ENCODE measurements around the gene CPNE9.

Gene CPNE9, protein sequence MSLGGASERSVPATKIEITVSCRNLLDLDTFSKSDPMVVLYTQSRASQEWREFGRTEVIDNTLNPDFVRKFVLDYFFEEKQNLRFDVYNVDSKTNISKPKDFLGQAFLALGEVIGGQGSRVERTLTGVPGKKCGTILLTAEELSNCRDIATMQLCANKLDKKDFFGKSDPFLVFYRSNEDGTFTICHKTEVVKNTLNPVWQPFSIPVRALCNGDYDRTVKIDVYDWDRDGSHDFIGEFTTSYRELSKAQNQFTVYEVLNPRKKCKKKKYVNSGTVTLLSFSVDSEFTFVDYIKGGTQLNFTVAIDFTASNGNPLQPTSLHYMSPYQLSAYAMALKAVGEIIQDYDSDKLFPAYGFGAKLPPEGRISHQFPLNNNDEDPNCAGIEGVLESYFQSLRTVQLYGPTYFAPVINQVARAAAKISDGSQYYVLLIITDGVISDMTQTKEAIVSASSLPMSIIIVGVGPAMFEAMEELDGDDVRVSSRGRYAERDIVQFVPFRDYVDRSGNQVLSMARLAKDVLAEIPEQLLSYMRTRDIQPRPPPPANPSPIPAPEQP

GRCh38 chr3:9703736-9704346, at the start of gene CPNE9:
CPNE9 (plus strand) TSS chr3:9703833; CDS start chr3:9703997, 164 bp downstream.
- no peak for DNase-seq (ENCODE audit: low read depth)

GRCh38 chr3:9659849-9660248, 43.8 kb upstream of the CPNE9 start:
- no peak for DNase-seq (ENCODE audit: low read depth)

GRCh38 chr3:9660972-9661371, 42.7 kb upstream of the CPNE9 start:
- no peak for DNase-seq (ENCODE audit: low read depth)

- no peak for DNase-seq (ENCODE audit: low read depth)
These were observed 39.4 kb upstream of the CPNE9 start for GRCh38 chr3:9664119-9664751.

DNA sequence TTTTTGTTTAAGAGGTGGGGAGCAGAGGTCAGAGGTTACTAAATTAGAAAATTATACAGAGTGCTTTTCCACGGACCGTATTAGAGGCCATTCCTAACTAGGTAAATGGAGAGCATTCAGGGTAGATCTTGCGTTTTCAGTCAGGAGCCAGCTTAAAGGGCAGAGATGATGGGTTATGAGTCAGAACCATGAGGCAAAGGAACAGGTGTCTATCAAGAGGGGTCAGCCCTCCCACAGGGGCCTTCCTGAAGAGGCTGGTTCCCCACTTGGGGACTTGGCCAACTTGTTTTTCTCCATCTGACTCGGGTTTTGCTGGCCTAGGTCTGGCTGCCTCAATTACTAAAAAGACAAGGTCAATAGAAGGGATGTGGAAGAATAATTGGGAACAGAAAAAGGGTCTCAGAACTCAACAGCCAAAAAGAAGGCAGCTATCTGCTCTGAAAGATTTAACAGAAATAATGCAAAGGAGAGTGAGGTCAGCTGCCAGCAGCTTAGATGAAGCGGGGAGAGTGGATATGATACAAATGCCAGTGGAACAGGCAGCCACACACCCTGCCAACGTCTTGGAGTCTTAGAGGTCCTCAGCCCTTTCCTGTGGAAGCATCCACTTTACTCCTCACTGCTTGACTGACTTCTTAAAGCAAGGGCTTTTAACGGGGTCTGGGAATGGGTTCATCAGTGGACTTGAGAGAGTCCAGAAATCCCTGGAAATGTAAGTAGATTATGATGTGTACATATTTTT, 36.8 kb upstream of the CPNE9 start:
- no peak for DNase-seq (ENCODE audit: low read depth)

DNA sequence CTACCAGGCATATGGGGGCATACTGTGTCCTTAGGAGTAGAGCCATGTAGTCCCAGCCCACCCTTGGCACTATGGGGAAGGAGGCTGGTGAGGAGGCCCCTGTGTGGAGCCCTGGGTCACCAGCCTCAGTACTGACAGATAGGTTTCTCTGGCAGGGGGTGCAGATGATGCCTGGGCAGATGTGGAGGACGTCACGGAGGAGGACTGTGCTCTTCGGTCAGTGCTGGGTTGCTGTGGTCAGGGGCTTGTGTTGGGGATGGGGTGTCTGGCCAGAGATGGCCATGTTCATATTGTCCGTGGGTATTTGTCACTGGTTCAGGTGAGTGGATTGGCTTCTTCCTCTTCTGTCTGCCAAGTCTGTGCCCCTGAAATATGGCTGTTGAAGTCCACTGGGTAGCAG, 34.4 kb upstream of the CPNE9 start:
- no peak for DNase-seq (ENCODE audit: low read depth)

- no peak for DNase-seq (ENCODE audit: low read depth)
These were observed 33.8 kb upstream of the CPNE9 start for GRCh38 chr3:9669720-9670432.

- no peak for DNase-seq (ENCODE audit: low read depth)
These were observed 30.6 kb upstream of the CPNE9 start for GRCh38 chr3:9673082-9673481.

DNA sequence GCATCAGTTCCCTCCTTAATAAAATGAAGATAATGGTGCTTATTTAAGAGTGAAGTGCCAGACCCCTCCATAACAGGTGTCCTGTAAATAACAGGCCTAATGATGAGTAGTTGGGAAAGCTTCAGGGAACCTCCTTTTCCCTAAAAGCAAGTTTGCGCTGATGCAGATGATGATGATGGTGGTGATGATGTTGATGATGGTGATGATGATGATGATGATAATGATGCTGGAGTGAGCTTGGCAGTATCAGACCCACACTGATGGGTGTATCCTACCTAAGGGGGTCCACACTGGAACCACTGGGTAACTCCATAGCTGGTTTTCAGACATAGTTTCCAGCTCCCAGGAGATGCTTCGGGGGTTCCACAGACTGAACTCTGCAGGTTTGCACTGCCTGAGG, 29.9 kb upstream of the CPNE9 start:
- no peak for DNase-seq (ENCODE audit: low read depth)

DNA sequence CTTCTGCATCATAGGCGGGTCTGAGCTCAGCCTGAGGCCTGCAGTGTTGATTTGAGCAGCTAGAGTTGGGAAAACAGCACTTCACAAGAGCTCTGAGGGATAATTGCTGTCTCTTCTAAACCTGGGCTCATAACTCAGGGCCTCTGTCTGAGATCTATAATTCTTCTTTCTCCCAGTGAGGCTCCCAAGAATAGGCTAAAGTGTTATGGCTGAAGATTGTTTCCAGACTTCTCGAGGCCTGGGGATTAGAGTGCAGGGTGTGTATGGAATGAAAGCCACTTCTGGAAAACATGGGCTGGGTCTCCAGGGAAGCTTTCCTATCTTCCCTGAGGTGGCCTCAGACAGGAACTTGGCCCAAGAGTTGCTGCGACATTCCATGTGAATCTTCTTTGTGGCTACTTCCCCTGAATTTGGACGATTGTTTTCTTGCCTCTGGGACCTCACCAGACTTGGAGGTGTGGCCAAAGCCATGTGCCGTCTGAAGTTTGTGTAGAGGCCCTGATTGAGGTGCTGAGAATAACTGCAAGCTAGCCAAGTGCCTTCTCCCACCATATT, 27.8 kb upstream of the CPNE9 start:
- no peak for DNase-seq (ENCODE audit: low read depth)

DNA sequence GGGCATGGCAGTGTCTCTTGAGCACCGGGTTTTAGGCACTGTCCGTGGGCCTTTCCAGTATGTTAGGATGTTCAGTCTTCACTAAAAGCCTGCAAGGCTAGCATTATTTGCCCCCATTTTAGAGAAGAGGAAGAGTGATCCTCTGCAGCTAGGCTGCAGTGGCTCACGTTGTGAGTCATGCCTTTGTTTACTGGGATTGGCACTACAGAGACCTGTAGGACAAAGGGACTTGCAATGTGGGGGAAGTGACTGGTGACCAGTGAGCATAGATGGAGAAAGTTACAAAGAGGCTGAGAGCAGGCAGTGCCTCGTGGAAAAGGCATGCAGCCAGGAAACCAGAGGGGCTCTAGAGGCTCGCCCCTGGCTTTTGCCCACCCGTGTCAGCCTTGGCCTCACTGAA, 26.8 kb upstream of the CPNE9 start:
- no peak for DNase-seq (ENCODE audit: low read depth)

DNA sequence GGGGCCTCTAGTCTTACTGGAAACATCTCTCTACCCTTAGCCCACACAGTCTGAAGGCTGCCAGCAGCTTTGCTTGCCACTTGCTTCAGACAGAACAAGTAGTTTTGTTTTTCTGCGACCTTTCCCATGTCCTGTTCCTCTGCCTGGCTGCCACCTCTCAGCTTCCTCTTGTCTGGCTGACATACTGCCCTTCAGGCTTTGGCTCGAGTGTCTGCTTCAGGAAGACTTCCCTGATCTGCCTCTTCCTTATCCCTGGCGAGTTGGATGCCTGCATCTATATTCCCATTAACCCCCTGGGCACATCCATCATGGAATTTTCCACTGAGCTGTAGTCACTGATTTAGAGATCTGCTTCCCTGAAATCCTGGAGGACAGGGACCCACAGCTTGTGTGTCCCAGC, 25.1 kb upstream of the CPNE9 start:
- DNase-seq (ENCODE audit: low read depth), result no peak

DNA sequence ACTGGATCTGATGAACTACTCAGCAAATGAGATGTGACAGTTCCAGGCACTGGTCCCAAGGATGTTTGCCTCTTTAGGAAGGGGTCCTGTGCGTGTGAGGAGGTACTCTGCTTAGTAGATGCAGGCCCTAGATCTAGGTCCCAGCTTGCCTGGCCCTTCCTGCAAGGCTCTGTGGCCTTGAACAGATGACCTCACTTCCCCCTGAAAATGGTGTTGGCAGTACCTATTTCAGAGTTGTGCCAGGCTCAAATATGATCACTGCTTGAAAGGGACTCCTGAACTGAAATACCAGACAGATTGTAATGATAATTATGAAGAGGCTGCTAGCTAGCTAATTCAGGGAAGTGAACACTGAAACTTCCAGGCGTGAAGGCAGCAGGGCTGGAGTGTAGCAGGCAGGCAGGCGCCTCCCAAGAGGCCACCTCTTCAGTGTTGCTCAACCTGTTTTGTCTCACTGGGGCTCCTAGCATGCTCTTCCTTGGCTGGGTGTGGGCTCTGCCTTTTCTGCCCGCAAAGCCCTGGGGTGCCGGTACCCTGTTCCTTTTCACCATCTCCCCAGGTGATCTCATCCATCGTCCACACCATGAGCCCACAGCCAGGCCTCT, 24.1 kb upstream of the CPNE9 start:
- no peak for DNase-seq (ENCODE audit: low read depth)

GRCh38 chr3:9681011-9681722, 22.5 kb upstream of the CPNE9 start:
- DNase-seq (ENCODE audit: low read depth), result no peak

GRCh38 chr3:9681723-9682081, 21.9 kb upstream of the CPNE9 start:
- DNase-seq (ENCODE audit: low read depth), result no peak

DNA sequence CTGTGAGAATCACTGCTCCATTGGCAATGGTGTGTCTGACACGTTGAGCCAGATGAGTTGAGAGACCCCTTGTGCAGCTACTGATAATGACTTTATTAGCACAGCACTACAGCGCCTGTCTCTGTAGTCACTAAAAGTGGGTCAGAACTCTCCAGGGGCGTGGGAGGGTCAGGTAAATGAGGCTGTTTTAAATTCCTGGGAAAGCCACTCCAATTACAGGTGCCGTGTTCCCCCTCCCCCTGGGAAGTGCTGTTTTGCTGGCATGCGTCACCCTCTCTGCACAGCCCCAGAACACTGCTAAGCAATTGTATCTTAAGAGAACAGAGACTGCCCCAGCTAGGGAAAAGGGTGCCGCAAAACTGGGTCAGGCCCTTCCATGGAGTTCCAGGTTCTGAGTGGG, 21.5 kb upstream of the CPNE9 start:
- no peak for DNase-seq (ENCODE audit: low read depth)

DNA sequence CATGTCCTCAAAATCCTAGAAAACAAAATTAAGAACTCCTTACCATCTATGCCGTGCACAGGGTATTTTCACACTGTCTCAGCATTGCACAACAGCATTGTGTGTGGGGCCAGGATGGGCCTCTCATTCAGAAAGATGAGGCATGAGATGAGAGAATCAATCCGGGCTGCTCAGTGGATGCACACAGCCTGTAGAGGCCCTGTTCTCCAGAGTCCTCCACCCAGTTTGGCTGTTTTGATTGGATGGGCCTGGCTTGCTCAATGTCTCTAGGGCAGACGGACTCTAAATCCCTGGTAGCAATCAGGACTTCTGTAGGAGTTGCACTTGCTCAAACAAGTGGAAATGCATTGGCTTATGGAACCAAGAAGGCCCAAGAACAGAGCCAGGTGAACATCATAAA, 20.2 kb upstream of the CPNE9 start:
- no peak for DNase-seq (ENCODE audit: low read depth)

DNA sequence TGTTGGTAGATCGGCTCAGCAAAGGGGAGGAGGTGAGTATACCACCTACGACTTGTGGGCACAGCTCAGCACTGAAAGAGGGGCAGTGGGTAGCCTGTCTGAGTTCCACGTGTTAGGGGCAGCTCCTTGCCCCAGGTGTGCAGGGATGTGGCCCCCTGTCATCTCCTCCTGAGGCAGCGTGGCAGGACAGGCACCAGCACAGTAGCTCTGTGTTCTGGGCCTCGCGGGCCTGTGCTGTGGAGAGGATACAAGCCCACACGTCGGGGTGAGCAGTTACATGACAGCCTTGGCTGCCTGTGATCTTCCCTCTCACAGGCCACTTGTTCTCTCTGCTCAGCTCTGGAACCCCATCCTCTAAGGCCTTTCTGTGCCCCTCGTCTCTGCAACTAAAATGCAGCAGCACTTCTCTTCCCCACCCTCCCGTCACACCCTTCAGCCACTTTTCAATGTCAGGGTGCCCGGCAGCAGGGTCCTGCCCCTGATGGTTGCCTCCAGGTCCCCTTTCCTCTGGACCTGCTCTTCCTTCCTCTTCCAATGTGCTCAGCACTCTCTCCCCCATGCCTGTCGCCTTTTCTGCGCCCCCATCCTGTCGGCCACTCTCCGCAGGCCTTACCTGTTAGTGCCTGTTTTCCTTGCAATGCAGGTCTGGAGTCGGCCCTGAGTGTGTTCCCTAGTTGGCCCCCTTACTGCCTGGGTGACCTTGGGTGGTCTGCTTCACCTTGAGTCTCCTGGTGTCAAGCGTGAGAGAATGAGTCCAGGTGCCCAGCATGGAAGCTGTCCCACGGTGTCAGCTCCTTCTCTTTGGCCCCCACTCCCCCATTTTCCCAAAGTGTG, 18.2 kb upstream of the CPNE9 start:
- no peak for DNase-seq (ENCODE audit: low read depth)

DNA sequence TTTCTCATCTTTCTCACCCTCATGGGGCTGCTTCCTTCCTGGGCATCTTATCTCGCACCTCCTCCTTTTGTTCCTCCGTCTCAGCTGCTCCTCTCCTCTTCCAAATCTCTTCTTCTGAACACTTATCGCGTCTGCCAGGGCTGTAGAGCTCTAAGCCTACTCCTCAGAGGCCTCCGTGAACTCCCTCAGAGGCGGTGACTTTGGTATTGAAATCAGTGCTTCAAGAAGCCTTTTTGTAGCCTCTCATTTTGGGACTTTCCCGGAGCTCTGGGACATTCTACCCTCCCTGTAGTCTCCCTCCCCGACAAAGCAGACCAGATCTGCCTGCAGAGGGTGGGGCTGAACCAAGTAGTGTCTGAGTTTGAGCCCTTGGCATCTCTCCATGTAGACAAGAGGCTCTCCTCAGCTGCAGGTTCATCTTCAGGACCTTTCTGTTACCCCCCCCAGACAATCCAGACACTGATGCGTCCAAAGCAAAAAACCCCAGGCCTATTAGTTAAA, 17.5 kb upstream of the CPNE9 start:
- no peak for DNase-seq (ENCODE audit: low read depth)
